Uterus (tissue), 2 donors: Measurements from ENCODE around the gene ADI1.

Experiments
- CTCF ChIP-seq, 4 experiments: fragments of 200-600 bp in 2 of 4; fragments of 450-650 bp in 2 of 4; sonication (generic) in 2 of 4; IDR thresholded peaks; one replicate each; pipeline ENCODE4 v1.5.1; 2016 to 2019; ENCODE audit warnings: antibody characterized with exemption in 4 of 4, mild to moderate bottlenecking in 2 of 4, moderate library complexity in 1 of 4
- POLR2A ChIP-seq, 2 donors: fragments of 450-650 bp; IDR thresholded peaks; one replicate each; pipeline ENCODE4 v1.6.1; 2016; ENCODE audit warnings: antibody characterized with exemption in 2 of 2, mild to moderate bottlenecking in 1 of 2, moderate library complexity in 1 of 2

GRCh38 chr2:3488061-3488531 lies 31.2 kb downstream of the ADI1 start:
- no peak for TF ChIP-seq CTCF (IDR thresholded peaks at IDR 0.05)
- TF ChIP-seq POLR2A (IDR thresholded peaks at IDR 0.05), result no peak
